ENCODE measurements around the gene MYBPC3.

- TF ChIP-seq CTCF (IDR thresholded peaks at IDR 0.05) (no peak), POLR2A (IDR thresholded peaks at IDR 0.05) (no peak)
Measured at GRCh38 chr11:47383071-47383470, 30.6 kb upstream of the MYBPC3 start.
